ENCODE results near the gene COG7. TPM values are rescaled to one million over a fixed set of nuclear protein-coding genes. Genes with fewer than 3 reads are reported as not detected.

Gene COG7
- polyA plus RNA-seq, 1 donor (not counting 4 experiments of a cell fraction or from before 2014, with no cell fraction given) = 14.7 TPM

- no peak overlapping the region for H3K27ac ChIP-seq (ENCODE audit: control insufficient read depth, insufficient read depth, low read length)
- no peaks in the 10 kb centered on the region for H3K9me1 ChIP-seq (ENCODE audit: control insufficient read depth, extremely low read depth, insufficient read depth, low read length)
- DNase-seq (ENCODE audit: low read depth, low spot score) = peak; percentile 38
- H3K27me3 ChIP-seq (ENCODE audit: control insufficient read depth, extremely low read depth, insufficient read depth, low read length) = no peaks in the 10 kb centered on the region
- TF ChIP-seq EZH2 (IDR thresholded peaks at IDR 0.05; ENCODE audit: low read length) (no peak), CTCF (optimal IDR thresholded peaks at IDR 0.05 in 1 of 3, IDR thresholded peaks at IDR 0.05 in 1 of 3, conservative IDR thresholded peaks at IDR 0.05 in 1 of 3; ENCODE audit: extremely low read depth in 1 of 3, insufficient read depth in 2 of 3, low read length in 3 of 3) (no peak)
- no peaks in the 10 kb centered on the region for H3K36me3 ChIP-seq (ENCODE audit: control insufficient read depth in 2 of 2, extremely low read depth in 1 of 2, insufficient read depth in 2 of 2, low read length in 2 of 2)
- no peaks in the 10 kb centered on the region for H3K4me1 ChIP-seq (ENCODE audit: control insufficient read depth, extremely low read depth, insufficient read depth, low read length)
- no peak overlapping the region for H3K9ac ChIP-seq (ENCODE audit: control insufficient read depth, extremely low read depth, insufficient read depth, low read length)
- peak; percentile 5 for FAIRE-seq
- dilution Hi-C loops (cut with MboI; ENCODE audit: extremely low pct_ligation_motif_present, low sequenced_read_pairs) = no loop called here
- H3K4me3 ChIP-seq (ENCODE audit: control insufficient read depth in 2 of 3, extremely low read depth in 1 of 3, insufficient read depth in 2 of 3, low read depth in 1 of 3, low read length in 3 of 3) = no peak overlapping the region
- no peaks in the 10 kb centered on the region for H3K79me2 ChIP-seq (ENCODE audit: control insufficient read depth, insufficient read depth, low read length)
- H3K4me2 ChIP-seq (ENCODE audit: control insufficient read depth, extremely low read depth, insufficient read depth, low read depth, low read length) = no peak overlapping the region
- H4K20me1 ChIP-seq (ENCODE audit: control insufficient read depth, extremely low read depth, insufficient read depth, low read length) = no peaks in the 10 kb centered on the region
- H2AFZ ChIP-seq (ENCODE audit: control insufficient read depth, low read length) = no peak overlapping the region
- H3K9me3 ChIP-seq (ENCODE audit: control insufficient read depth, low read depth, low read length) = no peaks in the 10 kb centered on the region
These were observed 113.2 kb downstream of the COG7 start for GRCh38 chr16:23339787-23340186.

Small RNAs within 50 kb of the gene (small RNA-seq; reads per million reads assigned to genes)
- 0 reads per million in 3 experiments for gene RF00072 (ENCODE audit: insufficient read length in 3 of 3, low read depth in 3 of 3, low replicate concordance in 1 of 3)

Other genes with a start within 250 kb of the COG7 start
- gene SCNN1B, start 150.9 kb downstream of the COG7 start, polyA plus RNA-seq = 0.92 to 2.8 TPM (median 1.5 TPM) in 3 replicates
- 30.2 to 54.1 TPM (median 41.2 TPM) in 3 replicates for gene GGA2, start 57.3 kb upstream of the COG7 start, polyA plus RNA-seq
- 32.7 to 44.6 TPM (median 39.5 TPM) in 3 replicates for gene EARS2, start 104.2 kb upstream of the COG7 start, polyA plus RNA-seq
- 27.7 to 39.8 TPM (median 36.3 TPM) in 3 replicates for gene UBFD1, start 104.5 kb upstream of the COG7 start, polyA plus RNA-seq
- 104 to 202 TPM (median 112 TPM) in 3 replicates for gene NDUFAB1, start 143.1 kb upstream of the COG7 start, polyA plus RNA-seq
- 11.0 to 18.7 TPM (median 13.1 TPM) in 3 replicates for gene PALB2, start 188.1 kb upstream of the COG7 start, polyA plus RNA-seq
- 78.7 to 107 TPM (median 105 TPM) in 3 replicates for gene DCTN5, start 188.3 kb upstream of the COG7 start, polyA plus RNA-seq
- gene PLK1, start 225.7 kb upstream of the COG7 start, polyA plus RNA-seq = 3.2 to 43.3 TPM (median 21.2 TPM) in 3 replicates

Data from keratinocyte (primary cell).